Osteoblast (primary cell): ENCODE measurements around the gene AHCYL2. TPM values are rescaled to one million over a fixed set of nuclear protein-coding genes. Genes with fewer than 3 reads are reported as not detected.

ENCODE experiments used
- DNase-seq: peaks from one replicate; pipeline ENCODE4 v3.0.0; 2011; ENCODE audit warnings: low spot score, mixed read lengths; ENCODE audit not compliant: insufficient read length; ENCODE audit errors: missing footprints
- H2AFZ ChIP-seq: 2 replicates; pipeline ENCODE4 v1.6.0; 2011; ENCODE audit warnings: mild to moderate bottlenecking, low read length
- H3K27ac ChIP-seq: 2 replicates; pipeline ENCODE4 v1.5.1; 2011; ENCODE audit warnings: mild to moderate bottlenecking, low read depth, low read length, moderate library complexity
- H3K27me3 ChIP-seq: 2 replicates; pipeline ENCODE4 v1.6.0; 2012; ENCODE audit warnings: mild to moderate bottlenecking, control low read depth, inconsistent platforms, low read length, moderate library complexity; ENCODE audit not compliant: insufficient read depth
- H3K36me3 ChIP-seq: 2 replicates; pipeline ENCODE4 v1.5.1; 2011; ENCODE audit warnings: mild to moderate bottlenecking, low read length, control low read depth, moderate library complexity; ENCODE audit not compliant: insufficient read depth
- H3K4me1 ChIP-seq: 2 replicates; pipeline ENCODE4 v1.5.1; 2011; ENCODE audit warnings: mild to moderate bottlenecking, low read length, control low read depth, moderate library complexity; ENCODE audit not compliant: insufficient read depth
- H3K4me2 ChIP-seq: 2 replicates; pipeline ENCODE4 v1.6.0; 2011; ENCODE audit warnings: mild to moderate bottlenecking, low read length; ENCODE audit not compliant: insufficient read depth
- H3K4me3 ChIP-seq: fragments of 200-600 bp; sonication (generic); 3 replicates; pipeline ENCODE4 v1.5.1; 2012; ENCODE audit warnings: mild to moderate bottlenecking, low read length, inconsistent platforms; ENCODE audit not compliant: insufficient read depth
- H3K79me2 ChIP-seq: 2 replicates; pipeline ENCODE4 v1.6.0; 2012; ENCODE audit warnings: mild to moderate bottlenecking, low read length, control low read depth, inconsistent platforms; ENCODE audit not compliant: insufficient read depth
- H3K9me3 ChIP-seq: 2 replicates; pipeline ENCODE4 v1.5.1; 2011; ENCODE audit warnings: low read depth, low read length, control low read depth
- H4K20me1 ChIP-seq: 2 replicates; pipeline ENCODE4 v1.6.0; 2012; ENCODE audit warnings: mild to moderate bottlenecking, low read length, control low read depth; ENCODE audit not compliant: insufficient read depth
- CTCF ChIP-seq: IDR thresholded peaks from 2 replicates; pipeline ENCODE4 v1.5.1; 2011; ENCODE audit warnings: mild to moderate bottlenecking, low read depth, low read length, moderate library complexity; ENCODE audit errors: extremely low read depth
- total RNA-seq: library from RNA; depleted of rRNA; stranded (reverse); fragments of >200 nt; gene quantifications from 2 replicates; pipeline ENCODE4 v1.2.3, GENCODE V29; 2012

Gene AHCYL2
- total RNA-seq, 1 donor = 10.1 TPM

- no peak overlapping the region for H2AFZ ChIP-seq
- H3K4me1 ChIP-seq = no peaks in the 10 kb centered on the region
- H3K36me3 ChIP-seq = no peaks in the 10 kb centered on the region
- H3K4me3 ChIP-seq = no peak overlapping the region
- H3K27ac ChIP-seq = no peak overlapping the region
- DNase-seq = no peak
- no peaks in the 10 kb centered on the region for H3K9me3 ChIP-seq
- TF ChIP-seq CTCF = no peak
- no peak overlapping the region for H3K4me2 ChIP-seq
- no peaks in the 10 kb centered on the region for H3K27me3 ChIP-seq
- no peaks in the 10 kb centered on the region for H3K79me2 ChIP-seq
- no peaks in the 10 kb centered on the region for H4K20me1 ChIP-seq
These were observed 83.2 kb downstream of the AHCYL2 start for GRCh38 chr7:129308047-129308446.

- no peak for DNase-seq
- no peak for TF ChIP-seq CTCF
These were observed 86.6 kb downstream of the AHCYL2 start for GRCh38 chr7:129311429-129311828.

GRCh38 chr7:129313282-129313681 is 88.5 kb downstream of the AHCYL2 start:
- Histone ChIP-seq H3K4me2 (no peak overlapping the region), H3K36me3 (no peaks in the 10 kb centered on the region), H3K27me3 (no peaks in the 10 kb centered on the region), H3K79me2 (no peaks in the 10 kb centered on the region), H3K4me1 (no peaks in the 10 kb centered on the region), H2AFZ (no peak overlapping the region), H4K20me1 (no peaks in the 10 kb centered on the region), H3K9me3 (no peaks in the 10 kb centered on the region), H3K27ac (no peak overlapping the region), H3K4me3 (no peak overlapping the region)
- no peak for DNase-seq
- no peak for TF ChIP-seq CTCF

More at GRCh38 chr7:129311429-129311828, 86.6 kb downstream of the AHCYL2 start:
- no peak overlapping the region for H3K4me3 ChIP-seq
- H3K9me3 ChIP-seq = no peaks in the 10 kb centered on the region
- H3K27me3 ChIP-seq = no peaks in the 10 kb centered on the region
- no peaks in the 10 kb centered on the region for H3K36me3 ChIP-seq
- H2AFZ ChIP-seq = no peak overlapping the region
- no peak overlapping the region for H3K4me2 ChIP-seq
- no peaks in the 10 kb centered on the region for H4K20me1 ChIP-seq
- no peak overlapping the region for H3K27ac ChIP-seq
- H3K79me2 ChIP-seq = no peaks in the 10 kb centered on the region
- H3K4me1 ChIP-seq = no peaks in the 10 kb centered on the region

- Histone ChIP-seq H3K9me3 (no peaks in the 10 kb centered on the region), H3K79me2 (no peaks in the 10 kb centered on the region), H3K4me2 (no peak overlapping the region), H2AFZ (no peak overlapping the region), H3K4me3 (no peak overlapping the region), H3K4me1 (no peaks in the 10 kb centered on the region), H3K27ac (no peak overlapping the region), H3K27me3 (no peaks in the 10 kb centered on the region), H3K36me3 (no peaks in the 10 kb centered on the region), H4K20me1 (no peaks in the 10 kb centered on the region)
- no peak for DNase-seq
- TF ChIP-seq CTCF = no peak
These were observed 91.1 kb downstream of the AHCYL2 start for GRCh38 chr7:129315960-129316359.
